Dedifferentiated amniotic fluid mesenchymal stem cell (primary cell): ENCODE measurements around the gene CCR6.
"Not testable (repeated sequence)": the region's sequence is repeated elsewhere in the genome, so short reads cannot be mapped to it uniquely, and the experiment has no call there.

Source experiments
- DNase-seq: peaks from one replicate; pipeline ENCODE4 v3.0.0-alpha.2; 2016; ENCODE audit errors: extremely low spot score

Gene CCR6

DNA sequence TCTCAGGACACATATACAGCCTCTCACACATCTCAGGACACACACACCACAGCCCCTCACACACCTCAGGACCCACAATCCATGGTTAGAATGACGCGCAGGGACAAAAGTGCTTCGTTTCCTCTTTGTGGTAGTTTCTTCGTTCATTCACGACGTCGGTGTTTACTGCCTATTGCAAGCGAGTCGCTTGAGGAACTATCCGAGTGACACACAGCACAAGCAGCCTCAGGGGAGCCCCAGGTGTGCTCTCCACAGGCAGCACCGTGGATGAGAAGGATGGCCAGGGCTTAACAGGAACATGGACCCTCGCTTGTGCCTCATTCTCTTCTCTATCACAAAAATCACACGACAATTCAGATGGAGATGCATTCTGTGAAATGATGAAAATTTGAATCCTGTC, 47.0 kb downstream of the CCR6 start:
- not testable (repeated sequence) for DNase-seq

DNA sequence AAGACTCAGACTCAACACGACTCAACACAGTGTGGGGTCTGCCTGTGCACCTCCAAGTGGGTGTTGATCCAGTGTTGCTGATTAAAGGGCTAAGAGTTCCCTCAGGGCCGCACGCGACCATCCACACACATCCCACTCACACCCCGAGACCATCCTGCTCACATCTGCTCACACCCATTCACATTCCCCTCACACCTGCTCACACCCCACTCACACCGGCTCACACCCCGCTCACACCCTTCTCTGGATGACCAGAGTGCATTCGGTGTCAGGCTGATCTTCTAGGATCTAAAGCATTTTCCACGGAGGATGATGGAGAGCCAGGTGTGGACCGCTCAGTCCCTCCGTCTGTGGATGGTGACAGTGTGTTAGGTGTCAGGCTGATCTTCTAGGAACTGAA, 48.4 kb downstream of the CCR6 start:
- not testable (repeated sequence) for DNase-seq

DNA sequence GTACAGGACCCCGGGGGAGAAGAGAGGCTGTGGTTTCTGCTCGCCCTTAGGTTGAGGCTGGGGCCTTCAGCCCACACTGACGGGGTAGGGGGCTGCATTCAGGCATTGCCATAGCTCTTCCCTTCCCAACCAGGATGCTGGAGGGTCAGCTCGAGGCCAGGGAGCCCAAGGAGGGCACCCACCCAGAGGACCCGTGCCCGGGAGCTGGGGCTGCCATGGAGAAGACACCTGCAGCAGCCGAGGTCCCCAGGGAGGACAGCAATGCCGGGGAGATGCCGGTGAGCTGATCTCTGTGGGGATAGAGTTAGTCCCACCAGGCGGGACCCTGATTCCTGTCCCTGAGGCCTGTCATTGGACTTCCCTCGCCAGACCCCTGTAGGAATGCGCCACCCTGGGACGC, 49.1 kb downstream of the CCR6 start:
- DNase-seq = not testable (repeated sequence)

DNA sequence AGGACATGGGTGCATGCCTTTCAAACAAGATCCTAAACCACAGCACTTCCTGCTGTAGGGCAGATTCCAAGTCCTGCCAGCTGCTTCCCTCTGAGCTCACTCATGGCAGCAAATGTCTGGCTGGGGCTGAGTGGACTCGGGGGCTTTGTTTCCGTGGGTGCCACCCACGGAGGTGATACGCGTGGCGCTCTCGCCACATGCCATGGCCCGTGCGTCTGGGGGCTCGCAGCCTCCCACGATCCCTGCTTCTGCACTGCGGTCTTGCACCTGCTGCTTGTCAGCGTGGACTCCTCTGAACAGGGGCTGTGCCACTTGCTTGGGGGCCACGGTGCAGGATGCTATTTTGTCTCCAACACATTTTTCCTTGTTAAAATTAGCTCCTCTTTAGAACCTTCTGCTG, 54.4 kb downstream of the CCR6 start:
- DNase-seq = not testable (repeated sequence)

DNA sequence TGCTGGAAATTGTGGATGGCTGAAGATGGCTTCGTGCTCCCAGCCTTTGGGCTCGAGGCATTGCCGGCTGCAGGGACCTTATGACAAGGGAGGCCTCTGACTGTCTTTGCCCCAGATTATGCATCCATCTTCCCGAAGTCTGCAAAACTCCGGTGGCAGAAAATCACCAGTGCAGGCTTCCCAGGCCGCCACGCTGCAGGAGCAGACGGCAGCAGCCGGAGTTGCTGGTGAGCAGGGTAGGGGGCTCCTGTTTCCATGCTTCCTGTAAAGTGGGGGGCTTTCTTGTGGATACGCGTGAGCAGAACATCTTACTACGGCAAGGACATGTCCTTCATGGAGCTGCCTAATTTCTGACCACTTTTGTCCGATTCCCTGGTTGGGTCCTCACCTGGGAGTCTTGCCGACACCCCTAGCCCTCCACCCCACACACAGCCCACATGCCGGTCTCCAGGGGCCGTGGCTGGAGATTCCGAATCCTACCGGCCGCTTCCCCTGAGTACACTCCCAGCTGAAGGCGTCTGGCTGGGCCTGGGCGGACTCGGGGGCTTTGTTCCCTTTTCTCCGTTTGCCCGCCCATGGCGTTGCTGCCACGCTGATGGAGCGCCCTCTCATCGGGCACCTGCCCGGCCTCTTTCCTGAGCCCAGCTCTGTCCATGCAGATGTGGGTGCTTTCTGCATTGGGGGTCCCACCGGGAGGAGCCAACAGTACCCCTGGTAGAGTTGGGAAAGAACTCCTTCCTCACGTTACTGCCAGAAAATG, 56.2 kb downstream of the CCR6 start:
- DNase-seq = not testable (repeated sequence)

DNA sequence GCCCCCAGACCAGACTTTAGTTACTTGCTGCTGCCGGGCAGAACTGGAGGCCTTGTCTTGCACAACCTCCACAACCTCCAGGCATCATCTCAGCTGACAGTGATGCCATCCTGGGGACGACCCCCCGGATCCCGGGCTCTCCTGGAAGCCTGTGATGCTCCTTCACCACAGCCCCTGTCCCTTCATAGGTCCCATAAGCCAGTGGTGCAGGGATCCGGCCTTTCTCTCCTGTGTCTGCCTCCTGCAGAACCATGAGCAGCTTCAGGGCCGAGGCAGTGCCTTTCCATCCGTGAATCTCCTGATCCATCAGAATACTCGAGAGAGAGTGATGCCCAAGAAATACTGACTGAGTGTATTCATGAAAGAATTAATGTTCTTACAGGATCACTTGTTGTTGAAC, 57.2 kb downstream of the CCR6 start:
- not testable (repeated sequence) for DNase-seq

DNA sequence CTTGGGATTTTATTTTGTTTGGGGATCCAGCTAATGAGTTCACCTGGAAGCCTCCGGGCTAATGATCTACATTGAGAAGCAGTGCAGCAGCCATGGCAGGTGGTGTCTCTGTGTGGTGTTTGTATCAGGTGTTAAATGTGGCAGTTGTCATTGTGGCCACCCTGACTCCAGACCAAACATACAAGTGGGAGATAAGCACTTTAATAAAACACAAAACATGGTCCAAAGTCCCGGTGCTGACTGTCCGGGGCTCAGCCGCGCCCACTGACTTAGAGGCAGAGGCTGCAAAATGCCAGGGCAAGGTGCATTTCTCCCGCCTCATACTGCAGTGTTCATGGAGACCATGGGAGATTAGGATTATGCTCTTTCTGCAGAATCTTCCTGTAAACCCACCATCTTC, 58.5 kb downstream of the CCR6 start:
- not testable (repeated sequence) for DNase-seq

DNA sequence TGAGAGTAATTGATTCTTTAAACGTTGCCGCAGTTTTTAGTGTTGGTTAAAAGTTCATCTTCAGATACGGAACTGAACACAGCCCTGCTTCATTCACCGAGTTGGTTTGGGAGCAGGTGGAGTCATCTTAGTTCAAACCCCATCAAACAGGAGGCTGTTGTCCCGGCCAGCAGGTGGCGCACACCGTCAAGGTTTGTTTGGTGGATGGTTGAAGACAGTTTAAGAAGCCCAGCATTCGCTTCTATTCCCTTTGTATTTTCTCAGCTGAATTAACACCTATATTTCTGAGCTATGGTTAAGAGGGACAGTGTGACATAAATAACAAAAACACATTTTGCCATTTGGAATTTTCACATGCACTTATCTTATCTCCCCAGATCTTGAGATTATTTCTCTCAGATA, 60.0 kb downstream of the CCR6 start:
- DNase-seq = not testable (repeated sequence)

DNA sequence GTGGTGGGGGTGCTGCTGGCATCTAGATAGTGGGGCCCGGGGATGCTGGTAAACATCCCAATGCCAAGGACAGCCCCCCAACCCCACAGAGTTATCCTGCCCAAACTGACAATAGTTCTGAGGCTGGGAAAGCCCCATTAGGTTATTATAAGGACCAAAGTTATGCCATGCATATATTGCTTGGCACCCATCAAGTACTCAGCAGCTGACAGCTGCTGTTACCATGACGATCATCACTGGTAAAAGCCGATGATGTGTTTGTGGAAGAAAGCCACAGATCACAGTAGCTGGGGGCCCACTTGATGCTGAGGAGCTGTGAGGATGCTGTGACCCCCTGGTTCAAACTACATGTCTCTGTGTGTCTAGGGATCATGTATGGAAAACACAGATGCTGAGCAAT, 62.2 kb downstream of the CCR6 start:
- not testable (repeated sequence) for DNase-seq

DNA sequence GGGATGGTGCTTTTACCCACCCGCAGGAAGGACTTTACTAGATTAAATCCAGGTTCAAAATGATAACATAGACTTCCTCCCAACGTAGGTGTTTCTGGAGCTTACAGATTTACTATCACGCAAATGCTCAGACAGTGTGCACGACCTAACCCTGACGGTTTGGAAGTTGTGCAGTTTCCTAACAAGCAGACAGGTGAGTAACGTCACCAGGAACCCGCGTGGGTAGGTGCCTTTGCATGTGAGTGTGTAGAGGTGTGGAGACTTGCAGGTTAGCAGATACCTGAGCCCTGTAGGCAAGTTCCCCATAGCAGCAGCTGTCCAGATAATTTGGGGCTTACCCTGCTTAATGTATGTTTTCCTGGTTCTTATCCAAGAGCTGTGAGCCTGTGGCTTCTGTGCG, 64.4 kb downstream of the CCR6 start:
- not testable (repeated sequence) for DNase-seq
